Measurements from ENCODE around the gene GRIN2B. TPM values are rescaled to one million over a fixed set of nuclear protein-coding genes. Genes with fewer than 3 reads are reported as not detected.

Gene GRIN2B
- total and polyA plus RNA-seq, 9 of the 15 experiments (the other 6 are each of a cell fraction or from before 2014, with no cell fraction given): not detected

GRCh38 chr12:13940335-13940865, 41.0 kb downstream of the GRIN2B start:
- BruUV-seq (replicated peaks): no TSS peak
- no peak for TF ChIP-seq CCAR2 (IDR thresholded peaks at IDR 0.05; ENCODE audit: low read depth, low read length)
- TF ChIP-seq HDAC6 (IDR thresholded peaks at IDR 0.05; ENCODE audit: low read depth, low read length): no peak
- TF ChIP-seq ATF6 (CRISPR knock-in tag; IDR thresholded peaks at IDR 0.05): no peak
- no peak for TF ChIP-seq KDM4B (IDR thresholded peaks at IDR 0.05; ENCODE audit: borderline replicate concordance in 2 of 2, low read depth in 1 of 2)

More at GRCh38 chr12:13940335-13940865, 41.0 kb downstream of the GRIN2B start:
- Histone ChIP-seq H3K9ac (ENCODE audit: insufficient read depth in 1 of 2, low read depth in 2 of 2, low read length in 2 of 2) (no peak overlapping the region), H3K79me2 (ENCODE audit: control insufficient read depth, insufficient read depth, low read length) (no peaks in the 10 kb centered on the region), H3K27ac (ENCODE audit: extremely low read depth, low read depth, low read length) (no peak overlapping the region), H2AFZ (ENCODE audit: low read depth, low read length) (no peak overlapping the region), H4K20me1 (replicated peaks; ENCODE audit: control insufficient read depth, insufficient read depth, low read length) (no peaks in the 10 kb centered on the region), H3K36me3 (ENCODE audit: control insufficient read depth, insufficient read depth, low read length) (no peaks in the 10 kb centered on the region), H3K4me1 (replicated peaks in 1 of 2; ENCODE audit: control insufficient read depth in 2 of 2, insufficient read depth in 2 of 2, low read length in 2 of 2) (no peaks in the 10 kb centered on the region), H3K4me3 (no peak overlapping the region), H3K4me2 (ENCODE audit: insufficient read depth, low read length) (no peak overlapping the region), H3K9me3 (replicated peaks; ENCODE audit: control insufficient read depth, insufficient read depth, low read depth, low read length) (no peaks in the 10 kb centered on the region), H3K9me1 (ENCODE audit: control insufficient read depth, insufficient read depth, low read length) (no peaks in the 10 kb centered on the region), H3K27me3 (ENCODE audit: control insufficient read depth in 2 of 2, insufficient read depth in 2 of 2, low read length in 2 of 2) (no peaks in the 10 kb centered on the region)
- intact Hi-C loops (cut with micrococcal nuclease) (loop anchor here (10.0 kb wide), 1 partner anchor 206 kb away; no protein-coding TSS in a partner anchor), in situ Hi-C loops (cut with MboI) (no loop called here)
- FAIRE-seq (no peak), ATAC-seq (no peak), DNase-seq (ENCODE audit: extremely low read depth in 1 of 4, low spot score in 3 of 4) (no peak)
- ChIA-PET POLR2A (interaction anchor here (0.6 to 1.5 kb wide), 2 partner anchors 11 to 15 kb away, joined by 3 to 5 read pairs; no protein-coding TSS in a partner anchor), CTCF (ENCODE audit: low intra/inter-chr PET ratio) (no interaction called here)
- 0% methylated on average over 5 of the region's 7 CpGs for WGBS (ENCODE audit: insufficient coverage, low coverage, missing lambda C conversion rate)
